Panc1 (cell line): ENCODE data around the gene ADSS1.

Experiments
- POLR2AphosphoS5 ChIP-seq: IDR thresholded peaks from 2 replicates; pipeline ENCODE4 v1.6.1; 2012; ENCODE audit warnings: mild to moderate bottlenecking, low read depth, low read length, moderate library complexity
- TCF7L2 ChIP-seq: IDR thresholded peaks from 2 replicates; pipeline ENCODE4 v1.6.1; 2011; ENCODE audit warnings: mild to moderate bottlenecking, low read depth, low read length, inconsistent platforms
- TF ChIP-seq, protein P1 (sequence below): fragments of 450-650 bp; IDR thresholded peaks from 2 replicates; pipeline ENCODE4 v1.5.1; 2017; ENCODE audit warnings: mild to moderate bottlenecking
- TF ChIP-seq, protein P2 (sequence below), 2 experiments: IDR thresholded peaks; 2 replicates each; pipeline ENCODE4 v1.6.1; 2011 to 2012; ENCODE audit warnings: low read depth in 2 of 2, control low read depth in 1 of 2, low read length in 1 of 2, mild to moderate bottlenecking in 1 of 2, moderate library complexity in 1 of 2; ENCODE audit not compliant: insufficient read depth in 1 of 2

DNA sequence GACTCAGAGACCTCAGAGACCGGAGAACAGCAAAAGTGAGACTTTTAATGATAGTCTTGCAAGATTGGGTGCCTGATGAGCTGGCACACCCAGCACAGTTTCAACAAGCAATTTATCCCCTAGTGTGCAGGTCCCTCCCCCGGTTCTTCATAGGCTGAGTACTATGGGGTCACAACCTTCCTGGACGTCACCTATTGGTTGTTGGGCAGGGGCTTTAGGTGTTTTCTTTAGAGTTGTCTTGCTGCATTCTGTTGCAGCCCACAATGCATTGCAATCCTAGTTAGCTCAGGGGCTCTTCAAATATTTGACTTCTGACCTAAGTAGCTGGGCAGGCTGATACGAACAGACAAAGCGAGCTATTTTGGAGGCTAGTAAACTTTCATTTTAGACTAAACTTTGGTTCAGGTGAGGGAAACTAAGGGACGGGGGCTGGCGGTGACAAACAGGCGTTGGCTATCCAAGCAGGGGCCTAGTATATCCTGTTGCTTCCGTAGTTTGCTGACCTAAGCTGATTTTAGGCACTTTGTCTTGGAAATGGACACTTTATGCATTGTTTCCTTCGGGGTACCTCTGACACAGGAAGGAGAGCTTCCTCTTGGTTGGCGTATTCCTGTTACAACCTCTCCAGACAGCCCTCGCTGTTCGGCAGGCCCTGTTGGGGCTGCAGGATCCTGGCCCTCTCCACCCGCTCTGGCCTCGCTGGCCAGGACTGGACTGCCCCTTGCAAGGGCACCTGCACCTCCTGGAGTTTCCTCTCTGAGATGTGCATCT lies 43.0 kb downstream of the ADSS1 start:
- TF ChIP-seq, protein P1, sequence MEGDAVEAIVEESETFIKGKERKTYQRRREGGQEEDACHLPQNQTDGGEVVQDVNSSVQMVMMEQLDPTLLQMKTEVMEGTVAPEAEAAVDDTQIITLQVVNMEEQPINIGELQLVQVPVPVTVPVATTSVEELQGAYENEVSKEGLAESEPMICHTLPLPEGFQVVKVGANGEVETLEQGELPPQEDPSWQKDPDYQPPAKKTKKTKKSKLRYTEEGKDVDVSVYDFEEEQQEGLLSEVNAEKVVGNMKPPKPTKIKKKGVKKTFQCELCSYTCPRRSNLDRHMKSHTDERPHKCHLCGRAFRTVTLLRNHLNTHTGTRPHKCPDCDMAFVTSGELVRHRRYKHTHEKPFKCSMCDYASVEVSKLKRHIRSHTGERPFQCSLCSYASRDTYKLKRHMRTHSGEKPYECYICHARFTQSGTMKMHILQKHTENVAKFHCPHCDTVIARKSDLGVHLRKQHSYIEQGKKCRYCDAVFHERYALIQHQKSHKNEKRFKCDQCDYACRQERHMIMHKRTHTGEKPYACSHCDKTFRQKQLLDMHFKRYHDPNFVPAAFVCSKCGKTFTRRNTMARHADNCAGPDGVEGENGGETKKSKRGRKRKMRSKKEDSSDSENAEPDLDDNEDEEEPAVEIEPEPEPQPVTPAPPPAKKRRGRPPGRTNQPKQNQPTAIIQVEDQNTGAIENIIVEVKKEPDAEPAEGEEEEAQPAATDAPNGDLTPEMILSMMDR, result no peak
- TF ChIP-seq TCF7L2 (no peak), POLR2AphosphoS5 (no peak)
- TF ChIP-seq, protein P2, sequence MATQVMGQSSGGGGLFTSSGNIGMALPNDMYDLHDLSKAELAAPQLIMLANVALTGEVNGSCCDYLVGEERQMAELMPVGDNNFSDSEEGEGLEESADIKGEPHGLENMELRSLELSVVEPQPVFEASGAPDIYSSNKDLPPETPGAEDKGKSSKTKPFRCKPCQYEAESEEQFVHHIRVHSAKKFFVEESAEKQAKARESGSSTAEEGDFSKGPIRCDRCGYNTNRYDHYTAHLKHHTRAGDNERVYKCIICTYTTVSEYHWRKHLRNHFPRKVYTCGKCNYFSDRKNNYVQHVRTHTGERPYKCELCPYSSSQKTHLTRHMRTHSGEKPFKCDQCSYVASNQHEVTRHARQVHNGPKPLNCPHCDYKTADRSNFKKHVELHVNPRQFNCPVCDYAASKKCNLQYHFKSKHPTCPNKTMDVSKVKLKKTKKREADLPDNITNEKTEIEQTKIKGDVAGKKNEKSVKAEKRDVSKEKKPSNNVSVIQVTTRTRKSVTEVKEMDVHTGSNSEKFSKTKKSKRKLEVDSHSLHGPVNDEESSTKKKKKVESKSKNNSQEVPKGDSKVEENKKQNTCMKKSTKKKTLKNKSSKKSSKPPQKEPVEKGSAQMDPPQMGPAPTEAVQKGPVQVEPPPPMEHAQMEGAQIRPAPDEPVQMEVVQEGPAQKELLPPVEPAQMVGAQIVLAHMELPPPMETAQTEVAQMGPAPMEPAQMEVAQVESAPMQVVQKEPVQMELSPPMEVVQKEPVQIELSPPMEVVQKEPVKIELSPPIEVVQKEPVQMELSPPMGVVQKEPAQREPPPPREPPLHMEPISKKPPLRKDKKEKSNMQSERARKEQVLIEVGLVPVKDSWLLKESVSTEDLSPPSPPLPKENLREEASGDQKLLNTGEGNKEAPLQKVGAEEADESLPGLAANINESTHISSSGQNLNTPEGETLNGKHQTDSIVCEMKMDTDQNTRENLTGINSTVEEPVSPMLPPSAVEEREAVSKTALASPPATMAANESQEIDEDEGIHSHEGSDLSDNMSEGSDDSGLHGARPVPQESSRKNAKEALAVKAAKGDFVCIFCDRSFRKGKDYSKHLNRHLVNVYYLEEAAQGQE (IDR thresholded peaks at IDR 0.05; ENCODE audit: insufficient read depth in 1 of 2, low read depth in 2 of 2, low read length in 1 of 2), result no peak
